Ecto neural progenitor cell (in vitro differentiated cells): ENCODE measurements around the gene RNF126.
"Not testable (repeated sequence)": the region's sequence is repeated elsewhere in the genome, so short reads cannot be mapped to it uniquely, and the experiment has no call there.

Experiments used
- DNase-seq: peaks from one replicate; pipeline ENCODE4 v3.0.0-alpha.2; 2018; ENCODE audit warnings: low spot score

The RNF126 gene

DNA sequence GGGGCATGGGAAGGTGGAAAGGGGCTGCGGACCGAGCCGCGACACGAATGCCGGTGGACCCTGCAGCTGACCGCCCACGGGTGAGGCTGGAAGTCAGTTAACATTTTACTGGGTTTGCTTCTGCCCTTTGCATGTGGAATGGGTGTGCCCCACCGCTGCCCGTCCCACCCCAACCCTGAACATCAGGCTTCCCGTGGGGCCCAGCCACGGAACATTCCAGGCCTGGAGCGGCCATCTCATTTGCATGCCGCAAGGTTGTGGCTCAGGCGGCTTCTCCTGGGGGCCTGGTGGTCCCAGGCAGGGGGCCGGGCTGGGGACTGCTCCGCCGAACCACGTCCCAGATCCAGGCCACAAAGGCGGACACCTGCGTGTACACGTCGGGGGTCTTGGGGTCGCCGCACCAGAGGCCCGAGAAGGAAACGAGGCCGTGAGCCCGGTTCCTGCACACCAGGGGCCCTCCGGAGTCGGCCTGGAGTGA lies 22.5 kb upstream of the RNF126 start:
- no peak for DNase-seq

DNA sequence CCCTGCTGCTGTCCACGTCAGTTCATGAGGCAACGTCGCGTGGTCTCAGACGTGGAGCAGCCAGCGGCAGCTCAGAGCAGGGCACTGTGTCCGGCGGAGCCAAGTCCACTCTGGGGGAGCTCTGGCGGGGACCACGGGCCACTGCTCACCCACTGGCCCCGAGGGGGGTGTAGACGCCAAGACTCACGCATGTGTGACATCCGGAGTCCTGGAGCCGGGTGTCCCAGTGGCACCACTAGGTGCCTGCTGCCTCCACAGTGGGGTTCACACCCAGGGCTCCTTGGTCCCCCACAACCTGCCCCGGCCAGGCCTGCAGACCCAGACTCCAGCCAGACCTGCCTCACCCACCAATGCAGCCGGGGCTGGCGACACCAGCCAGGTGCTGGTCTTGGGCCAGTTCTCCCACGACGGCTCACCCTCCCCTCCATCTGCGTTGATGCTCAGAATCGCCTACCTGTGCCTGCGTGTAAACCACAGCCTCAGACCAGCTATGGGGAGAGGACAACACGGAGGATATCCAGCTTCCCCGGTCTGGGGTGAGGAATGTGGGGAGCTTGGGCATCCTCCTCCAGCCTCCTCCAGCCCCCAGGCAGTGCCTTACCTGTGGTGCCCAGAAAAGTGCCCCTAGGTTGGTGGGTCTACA lies 19.8 kb upstream of the RNF126 start:
- no peak for DNase-seq

DNA sequence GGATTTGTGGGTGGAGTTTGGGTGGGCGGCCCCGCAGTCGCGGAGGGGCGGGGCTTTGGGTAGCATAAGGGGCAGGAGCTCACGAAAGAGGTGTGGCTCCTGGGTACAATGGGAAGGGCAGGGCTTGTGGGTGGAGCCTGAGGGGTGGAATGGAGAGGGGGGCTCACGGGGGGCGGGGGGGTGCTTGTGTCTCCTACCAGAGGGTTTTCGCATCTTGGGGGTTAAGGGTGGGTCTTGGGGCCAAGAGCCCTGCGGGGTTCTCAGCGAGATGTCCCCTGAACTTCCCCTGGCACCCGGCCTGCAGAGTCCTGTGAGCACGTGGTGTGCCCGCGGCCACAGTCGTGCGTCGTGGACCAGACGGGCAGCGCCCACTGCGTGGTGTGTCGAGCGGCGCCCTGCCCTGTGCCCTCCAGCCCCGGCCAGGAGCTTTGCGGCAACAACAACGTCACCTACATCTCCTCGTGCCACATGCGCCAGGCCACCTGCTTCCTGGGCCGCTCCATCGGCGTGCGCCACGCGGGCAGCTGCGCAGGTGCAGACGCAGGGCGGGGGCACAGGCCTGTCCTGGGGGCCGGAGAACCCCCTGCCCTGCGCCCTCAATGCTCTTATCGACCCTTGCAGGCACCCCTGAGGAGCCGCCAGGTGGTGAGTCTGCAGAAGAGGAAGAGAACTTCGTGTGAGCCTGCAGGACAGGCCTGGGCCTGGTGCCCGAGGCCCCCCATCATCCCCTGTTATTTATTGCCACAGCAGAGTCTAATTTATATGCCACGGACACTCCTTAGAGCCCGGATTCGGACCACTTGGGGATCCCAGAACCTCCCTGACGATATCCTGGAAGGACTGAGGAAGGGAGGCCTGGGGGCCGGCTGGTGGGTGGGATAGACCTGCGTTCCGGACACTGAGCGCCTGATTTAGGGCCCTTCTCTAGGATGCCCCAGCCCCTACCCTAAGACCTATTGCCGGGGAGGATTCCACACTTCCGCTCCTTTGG lies 18.3 kb upstream of the RNF126 start:
- DNase-seq, result no peak

DNA sequence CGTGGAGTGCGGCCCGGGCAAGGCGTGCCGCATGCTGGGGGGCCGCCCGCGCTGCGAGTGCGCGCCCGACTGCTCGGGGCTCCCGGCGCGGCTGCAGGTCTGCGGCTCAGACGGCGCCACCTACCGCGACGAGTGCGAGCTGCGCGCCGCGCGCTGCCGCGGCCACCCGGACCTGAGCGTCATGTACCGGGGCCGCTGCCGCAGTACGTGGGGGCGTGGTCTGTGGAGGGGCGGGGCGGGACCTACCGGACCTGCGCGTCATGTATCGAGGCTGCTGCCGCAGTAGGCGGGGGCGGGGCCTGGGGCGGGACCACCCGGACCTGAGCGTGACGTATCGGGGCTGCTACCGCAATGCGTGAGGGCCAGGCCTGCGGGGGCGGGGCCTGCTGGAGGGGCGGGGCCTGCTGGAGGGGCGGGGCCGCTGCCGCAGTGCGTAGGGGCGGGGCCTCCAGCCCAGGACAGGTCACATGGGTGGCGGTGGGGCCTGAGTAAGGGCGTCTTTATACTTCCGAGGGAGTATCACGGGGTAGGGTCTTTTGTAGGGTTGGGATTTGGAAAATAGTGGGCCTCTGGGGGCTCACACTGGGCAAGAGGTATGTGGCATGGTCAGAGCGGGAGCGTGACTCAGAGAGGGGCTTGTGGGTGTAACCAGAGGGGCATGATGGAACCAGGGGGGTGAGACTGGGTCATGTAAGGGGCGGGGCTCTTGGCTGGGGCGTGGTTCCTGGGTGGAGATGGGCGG lies 17.4 kb upstream of the RNF126 start:
- peak; percentile 100 for DNase-seq

DNA sequence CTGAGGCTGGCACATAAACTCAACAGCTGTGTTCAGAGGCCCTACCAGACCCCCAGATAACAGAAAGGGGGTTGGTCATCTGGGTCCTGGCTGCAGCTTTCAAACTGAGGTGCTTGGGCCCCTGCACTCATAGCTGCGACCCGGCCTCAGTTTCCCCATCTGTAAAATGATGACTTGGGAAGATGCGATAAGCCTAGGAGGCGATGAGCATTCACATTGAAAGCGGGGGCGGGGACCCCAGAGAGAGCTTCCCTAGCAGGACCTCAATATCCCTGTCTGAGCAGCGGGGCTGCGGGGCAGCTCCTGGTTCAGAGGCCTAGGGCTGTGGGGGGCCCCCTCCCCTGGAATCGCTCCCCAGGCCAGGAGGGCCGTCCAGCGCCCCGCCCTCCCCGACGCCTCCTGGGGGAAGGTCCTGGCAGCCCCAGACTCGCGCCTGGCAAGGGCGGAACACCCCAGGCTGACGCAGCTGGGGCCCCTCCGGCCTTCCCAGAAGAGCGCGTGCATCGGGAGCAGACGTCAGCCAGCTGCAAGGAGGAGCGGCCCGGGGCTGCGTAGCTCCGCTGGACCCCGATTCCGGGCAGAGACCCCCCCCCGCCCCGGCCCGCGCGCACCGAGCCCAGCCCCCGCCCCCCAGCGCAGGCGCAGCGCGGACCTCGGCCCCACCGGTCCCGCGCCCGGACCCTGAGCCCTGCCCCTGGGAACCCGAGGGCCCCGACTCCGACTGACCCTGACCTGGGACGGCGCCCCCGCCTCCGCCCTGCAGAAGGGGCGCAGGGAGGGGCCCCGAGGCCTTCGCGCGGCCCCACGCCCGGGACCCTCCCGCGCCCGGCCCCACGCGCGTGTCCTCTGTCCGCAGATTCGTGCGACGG lies 16.6 kb upstream of the RNF126 start:
- peak; percentile 77 for DNase-seq

DNA sequence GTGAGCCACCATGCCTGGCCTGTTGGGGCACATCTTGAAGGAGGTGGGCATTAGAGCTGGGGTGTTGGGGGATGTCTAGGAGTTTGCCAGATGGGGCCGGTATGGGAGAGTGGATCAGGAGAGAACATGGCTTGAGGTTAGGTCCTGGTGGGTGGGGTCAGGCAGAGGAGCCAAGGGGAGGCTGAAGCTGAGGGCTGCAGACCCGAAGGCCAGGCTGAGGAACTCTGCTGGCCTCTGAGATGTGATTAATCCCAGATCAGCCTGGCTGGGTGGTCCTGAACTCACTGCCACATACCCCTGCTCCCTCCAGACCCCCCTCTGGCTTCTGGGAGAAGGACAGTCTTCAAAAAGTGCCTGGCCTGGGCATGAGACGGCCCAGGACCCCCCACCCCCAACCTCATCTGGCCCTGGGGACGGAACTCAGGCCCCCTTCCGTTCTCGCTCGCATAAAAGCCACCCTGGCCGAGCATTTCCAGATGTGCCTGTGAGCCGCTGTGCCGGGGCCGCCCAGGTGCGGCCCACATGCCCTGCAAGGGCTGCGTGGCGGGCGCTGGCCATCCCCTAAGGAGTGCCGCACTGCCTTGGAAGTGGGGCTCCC lies 15.9 kb upstream of the RNF126 start:
- DNase-seq, result peak; percentile 59

DNA sequence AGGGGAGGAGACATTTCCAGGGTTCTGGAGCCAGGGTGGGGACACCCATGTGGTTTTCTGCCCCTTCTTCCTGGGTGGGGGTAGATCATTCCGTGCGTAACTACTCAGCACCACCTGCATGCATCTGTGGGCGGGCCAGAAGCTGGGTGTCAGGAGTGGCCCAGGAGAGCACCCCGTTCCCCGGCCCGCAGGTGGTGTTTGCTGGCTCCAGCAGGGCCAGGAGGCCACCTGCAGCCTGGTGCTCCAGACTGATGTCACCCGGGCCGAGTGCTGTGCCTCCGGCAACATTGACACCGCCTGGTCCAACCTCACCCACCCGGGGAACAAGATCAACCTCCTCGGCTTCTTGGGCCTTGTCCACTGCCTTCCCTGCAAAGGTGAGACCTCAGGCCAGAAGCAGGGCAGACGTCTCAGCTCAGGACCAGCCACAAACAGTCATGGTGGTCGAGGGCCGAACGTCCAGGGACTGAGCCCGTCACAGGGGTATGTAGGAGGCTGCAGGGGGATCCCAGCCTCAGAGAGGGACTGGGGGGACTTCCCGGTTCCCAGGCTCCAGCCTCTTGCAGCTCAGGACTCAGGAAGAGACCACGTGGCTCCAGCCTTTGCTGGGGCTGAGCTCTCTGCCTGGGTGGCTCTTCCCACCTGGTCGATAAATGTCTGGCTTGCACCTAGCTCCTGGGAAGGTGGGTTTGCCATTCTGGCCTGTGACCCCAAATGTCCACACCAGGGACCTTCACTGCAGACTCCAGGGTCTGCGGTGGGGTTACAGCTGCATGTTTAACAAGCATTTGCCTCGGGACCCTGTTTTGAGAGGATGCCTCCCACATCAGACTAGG lies 14.8 kb upstream of the RNF126 start:
- DNase-seq, result peak; percentile 47

DNA sequence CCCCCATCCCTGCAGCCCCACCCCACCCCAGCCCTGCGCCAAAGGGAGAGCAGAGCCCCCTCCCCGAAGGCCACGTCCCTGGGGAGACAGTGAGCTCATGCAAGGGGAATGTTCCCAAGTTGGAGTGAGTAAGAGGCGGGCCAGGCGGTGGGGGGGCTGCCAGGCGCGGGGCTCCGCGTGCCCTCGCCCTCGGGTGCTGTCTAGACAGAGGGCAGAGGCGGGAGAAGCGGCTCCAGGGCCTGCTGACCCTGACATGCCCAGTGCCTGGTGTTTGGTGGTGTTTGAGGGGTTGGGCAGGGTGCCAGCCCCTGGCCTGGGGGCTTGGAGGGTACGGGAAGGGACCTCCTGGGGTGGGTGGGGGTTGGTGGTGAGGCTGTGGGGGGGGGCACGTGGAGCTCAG lies 14.2 kb upstream of the RNF126 start:
- no peak for DNase-seq

DNA sequence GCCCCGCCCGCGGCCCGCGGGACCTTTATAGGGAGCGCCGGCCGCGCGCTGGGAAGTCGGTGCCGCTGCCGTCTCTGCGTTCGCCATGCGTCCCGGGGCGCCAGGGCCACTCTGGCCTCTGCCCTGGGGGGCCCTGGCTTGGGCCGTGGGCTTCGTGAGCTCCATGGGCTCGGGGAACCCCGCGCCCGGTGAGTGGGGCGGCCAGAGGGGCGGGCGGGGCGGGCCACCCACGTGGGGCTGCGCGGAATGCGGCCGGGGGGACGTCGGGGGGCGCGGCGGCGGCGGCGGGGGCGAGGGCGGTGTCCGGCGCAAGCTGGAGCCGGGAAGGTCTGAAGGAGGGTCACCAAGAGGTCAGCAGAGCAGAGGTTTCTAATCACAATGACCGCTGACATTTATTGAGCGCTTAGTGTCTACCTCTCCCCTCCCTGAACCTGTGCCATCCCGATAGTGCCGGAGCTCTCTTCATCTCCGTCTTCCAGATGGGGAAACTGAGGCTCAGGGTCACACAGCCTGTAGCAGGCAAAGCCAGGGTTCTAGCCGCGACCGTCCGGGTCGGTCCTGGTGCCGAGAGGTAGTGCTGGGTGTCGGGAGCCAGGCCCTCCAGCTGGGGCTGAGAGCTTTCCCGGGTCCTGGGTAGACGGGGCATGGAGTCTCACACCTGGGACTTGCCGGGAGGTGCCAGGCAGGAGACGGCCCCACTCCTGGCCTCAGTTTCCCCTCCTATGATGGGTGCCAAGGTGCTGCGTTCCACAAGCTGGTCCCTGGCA lies 13.5 kb upstream of the RNF126 start, which contains the start of gene FSTL3:
Gene FSTL3, plus strand, starts transcription at position 54 of the 767 bp plus-strand sequence. Its CDS starts 32 bp downstream, at position 86.
- DNase-seq, result peak; percentile 54

DNA sequence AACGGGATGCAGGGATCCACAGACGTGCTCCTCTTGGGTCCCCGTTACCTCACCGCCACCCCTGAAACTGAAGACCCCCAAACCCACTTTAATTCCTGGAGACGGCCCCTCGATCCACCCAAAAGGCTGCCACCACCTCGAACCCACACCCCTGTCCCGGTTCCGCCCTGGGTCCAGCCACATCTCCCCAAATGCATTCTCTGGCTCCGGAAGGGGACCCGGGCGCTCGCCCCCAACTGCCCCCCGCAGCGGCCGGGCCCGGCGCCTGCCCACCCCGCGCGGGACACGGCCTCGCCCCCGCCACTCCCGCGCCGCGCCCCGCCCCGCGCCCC lies 13.0 kb upstream of the RNF126 start:
- no peak for DNase-seq

DNA sequence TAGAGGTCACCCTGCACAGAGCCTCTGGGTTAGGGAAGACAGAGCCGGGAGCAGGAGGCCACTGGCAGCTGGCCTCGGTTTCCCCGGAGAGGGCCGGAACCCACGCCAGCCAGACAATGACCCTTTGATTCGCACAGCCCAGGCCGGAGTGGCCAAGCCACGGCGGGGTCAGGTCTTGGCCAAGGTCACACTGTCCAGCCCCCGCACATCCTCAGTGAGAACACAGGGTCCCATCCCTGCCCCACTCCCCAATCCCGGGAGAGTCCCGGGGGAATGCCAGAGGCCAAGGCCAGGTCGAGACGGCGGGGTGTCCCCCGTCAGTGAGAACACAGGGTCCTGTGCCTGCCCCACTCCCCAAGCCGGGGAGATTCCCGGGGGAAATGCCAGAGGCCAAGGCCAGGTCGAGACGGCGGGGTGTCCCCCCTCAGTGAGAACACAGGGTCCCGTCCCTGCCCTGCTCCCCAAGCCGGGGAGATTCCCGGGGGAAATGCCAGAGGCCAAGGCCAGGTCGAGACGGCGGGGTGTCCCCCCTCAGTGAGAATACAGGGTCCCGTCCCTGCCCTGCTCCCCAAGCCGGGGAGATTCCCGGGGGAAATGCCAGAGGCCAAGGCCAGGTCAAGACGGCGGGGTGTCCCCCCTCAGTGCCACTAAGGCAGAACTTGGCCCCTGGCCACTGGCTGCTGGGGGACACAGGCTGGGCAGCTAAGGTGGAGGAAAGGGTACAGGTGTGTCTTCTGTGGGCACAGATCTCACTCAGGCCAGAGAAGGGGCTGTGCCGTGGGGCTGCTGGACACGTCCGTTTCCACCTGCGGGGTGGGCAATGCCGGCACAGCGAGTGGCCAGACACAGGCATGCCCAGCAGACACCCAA lies 11.5 kb upstream of the RNF126 start:
- peak; percentile 43 for DNase-seq

DNA sequence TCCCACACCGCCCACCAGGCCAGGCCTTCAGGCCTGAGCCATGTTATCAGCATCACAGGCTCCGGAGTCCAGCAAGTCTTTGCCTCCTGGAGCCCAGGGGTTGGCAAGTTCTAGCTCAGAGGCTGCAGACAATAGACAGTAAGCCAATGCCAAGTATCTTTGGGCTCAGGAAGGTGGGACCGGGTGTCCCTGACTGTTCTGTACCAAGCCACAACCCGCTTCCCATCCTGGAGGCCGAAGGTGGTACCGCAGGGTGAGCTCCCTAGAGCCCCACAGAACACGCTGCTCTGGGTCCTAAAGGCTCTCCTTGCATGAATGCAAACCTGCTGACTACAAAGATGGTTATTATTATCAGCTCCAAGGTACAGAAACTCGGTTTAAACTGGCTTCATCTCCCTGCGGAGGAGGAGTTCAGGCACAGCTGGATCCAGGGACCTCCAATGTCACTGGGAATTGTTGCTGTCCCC lies 7.6 kb upstream of the RNF126 start:
- no peak for DNase-seq

DNA sequence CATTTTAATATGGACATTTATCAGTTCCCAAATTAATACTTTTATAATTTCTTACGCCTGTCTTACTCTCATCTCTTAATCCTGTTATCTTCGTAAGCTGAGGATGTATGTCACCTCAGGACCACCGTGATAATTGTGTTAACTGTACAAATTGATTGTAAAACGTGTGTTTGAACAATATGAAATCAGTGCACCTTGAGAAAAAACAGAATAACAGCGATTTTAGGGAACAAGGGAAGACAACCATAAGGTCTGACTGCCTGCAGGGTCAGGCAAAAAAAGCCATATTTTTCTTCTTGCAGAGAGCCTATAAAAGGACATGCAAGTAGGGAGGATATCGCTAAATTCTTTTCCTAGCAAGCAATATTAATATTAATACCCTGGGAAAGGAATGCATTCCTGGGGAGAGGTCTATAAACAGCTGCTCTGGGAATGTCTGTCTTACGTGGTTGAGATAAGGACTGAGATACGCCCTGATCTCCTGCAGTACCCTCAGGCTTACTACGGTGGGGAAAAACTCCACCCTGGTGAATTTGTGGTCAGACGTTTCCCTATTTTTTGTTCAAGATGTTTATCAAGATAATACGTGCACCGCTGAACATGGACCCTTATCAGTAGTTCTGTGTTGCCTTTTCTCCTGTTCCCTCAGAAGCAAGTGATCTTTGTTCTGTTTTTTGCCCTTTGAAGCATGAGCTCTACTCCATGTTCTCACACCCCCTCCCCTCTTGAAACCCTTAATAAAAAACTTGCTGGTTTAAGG lies 5.8 kb upstream of the RNF126 start:
- not testable (repeated sequence) for DNase-seq

DNA sequence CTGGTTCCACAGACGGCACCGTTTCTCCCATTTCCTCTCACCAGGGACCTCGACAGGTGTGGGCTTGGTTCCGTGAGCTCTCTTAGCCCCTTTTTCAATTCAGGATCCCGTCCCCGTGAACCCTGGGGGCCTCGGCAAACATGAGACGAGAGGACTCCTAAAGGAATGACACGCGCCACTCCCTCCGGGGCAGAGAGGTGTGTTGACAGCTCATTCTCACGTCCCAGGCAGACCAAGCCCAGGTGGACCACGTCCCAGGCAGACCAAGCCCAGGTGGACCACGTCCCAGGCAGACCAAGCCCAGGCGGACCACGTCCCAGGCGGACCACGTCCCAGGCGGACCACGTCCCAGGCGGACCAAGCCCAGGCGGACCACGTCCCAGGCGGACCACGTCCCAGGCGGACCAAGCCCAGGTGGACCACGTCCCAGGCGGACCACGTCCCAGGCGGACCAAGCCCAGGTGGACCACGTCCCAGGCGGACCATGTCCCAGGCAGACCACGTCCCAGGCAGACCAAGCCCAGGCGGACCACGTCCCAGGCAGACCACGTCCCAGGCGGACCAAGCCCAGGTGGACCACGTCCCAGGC lies 4.1 kb upstream of the RNF126 start:
- not testable (repeated sequence) for DNase-seq

DNA sequence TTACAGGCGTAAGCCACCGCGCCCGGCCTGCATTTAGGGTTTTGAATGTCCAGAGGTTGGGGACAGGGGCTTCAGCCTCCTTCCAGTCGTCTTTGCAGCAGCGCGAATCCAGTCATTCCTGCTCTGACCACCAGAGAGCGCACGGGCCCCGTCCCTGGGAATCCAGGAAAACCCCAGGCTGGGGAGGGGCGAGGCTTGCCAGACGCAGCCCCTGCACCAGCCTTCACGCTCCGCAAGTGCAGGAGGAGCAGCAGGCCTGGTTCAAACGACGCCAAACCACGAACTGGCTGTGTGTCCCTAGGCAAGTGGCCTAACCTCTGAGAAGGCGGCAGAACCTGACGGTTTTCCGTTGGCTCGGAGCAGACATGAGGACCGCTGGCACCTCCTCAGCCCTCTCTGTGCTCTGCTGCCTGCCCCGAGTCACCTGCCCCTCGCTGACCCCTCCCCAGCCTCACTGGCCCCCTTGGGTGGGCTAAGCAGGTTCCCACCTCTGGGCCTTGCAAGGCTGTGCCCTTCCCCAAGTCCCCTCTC lies 2.0 kb upstream of the RNF126 start:
- peak; percentile 95 for DNase-seq

DNA sequence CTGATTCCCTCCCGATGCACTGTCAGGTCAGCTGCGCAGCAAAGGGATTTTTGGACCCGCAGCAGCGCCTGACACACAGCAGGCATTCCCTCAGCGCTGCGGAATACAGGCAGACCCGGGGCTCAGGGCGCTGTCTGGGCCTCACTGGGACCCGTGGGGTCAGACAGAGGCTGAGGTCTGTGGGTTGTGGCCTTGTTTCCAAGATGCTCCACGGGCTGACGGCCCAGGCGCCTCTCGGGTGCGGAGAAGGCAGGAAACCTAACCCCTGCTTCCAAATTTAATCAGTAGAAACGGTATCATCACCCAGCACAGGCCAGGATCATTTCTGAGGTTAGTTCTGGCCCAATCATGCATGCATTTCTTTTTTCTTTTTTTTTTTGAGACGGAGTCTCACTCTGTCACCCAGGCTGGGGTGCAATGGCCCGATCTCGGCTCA lies 686 bp upstream of the RNF126 start:
- DNase-seq, result no peak
